GM10248 (cell line): ENCODE data around the gene SLC2A4RG.

Experiments used
- CTCF ChIA-PET: fragments of 300-600 bp; sonication (Branson Sonifier 250); formaldehyde crosslinking; extraction: SDS; loops from one replicate; lab custom pipeline; 2021; ENCODE audit warnings: antibody characterized with exemption; lab: Yijun Ruan, JAX
- POLR2A ChIA-PET: fragments of 350-650 bp; sonication (Branson Sonifier 250); formaldehyde crosslinking; extraction: SDS; loops from one replicate; lab custom pipeline; 2020; ENCODE audit warnings: antibody characterized with exemption; lab: Yijun Ruan, JAX
- DNase-seq: peaks from one replicate; pipeline ENCODE4 v3.0.0; 2012; ENCODE audit errors: extremely low spot score
- TF ChIP-seq, protein P1 (sequence below): IDR thresholded peaks from 2 replicates; pipeline ENCODE4 v1.5.1; 2012; ENCODE audit warnings: mild to moderate bottlenecking, low read depth; ENCODE audit errors: extremely low read depth, missing control alignments, control extremely low read depth

SLC2A4RG gene, protein sequence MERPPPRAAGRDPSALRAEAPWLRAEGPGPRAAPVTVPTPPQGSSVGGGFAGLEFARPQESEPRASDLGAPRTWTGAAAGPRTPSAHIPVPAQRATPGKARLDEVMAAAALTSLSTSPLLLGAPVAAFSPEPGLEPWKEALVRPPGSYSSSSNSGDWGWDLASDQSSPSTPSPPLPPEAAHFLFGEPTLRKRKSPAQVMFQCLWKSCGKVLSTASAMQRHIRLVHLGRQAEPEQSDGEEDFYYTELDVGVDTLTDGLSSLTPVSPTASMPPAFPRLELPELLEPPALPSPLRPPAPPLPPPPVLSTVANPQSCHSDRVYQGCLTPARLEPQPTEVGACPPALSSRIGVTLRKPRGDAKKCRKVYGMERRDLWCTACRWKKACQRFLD

DNA sequence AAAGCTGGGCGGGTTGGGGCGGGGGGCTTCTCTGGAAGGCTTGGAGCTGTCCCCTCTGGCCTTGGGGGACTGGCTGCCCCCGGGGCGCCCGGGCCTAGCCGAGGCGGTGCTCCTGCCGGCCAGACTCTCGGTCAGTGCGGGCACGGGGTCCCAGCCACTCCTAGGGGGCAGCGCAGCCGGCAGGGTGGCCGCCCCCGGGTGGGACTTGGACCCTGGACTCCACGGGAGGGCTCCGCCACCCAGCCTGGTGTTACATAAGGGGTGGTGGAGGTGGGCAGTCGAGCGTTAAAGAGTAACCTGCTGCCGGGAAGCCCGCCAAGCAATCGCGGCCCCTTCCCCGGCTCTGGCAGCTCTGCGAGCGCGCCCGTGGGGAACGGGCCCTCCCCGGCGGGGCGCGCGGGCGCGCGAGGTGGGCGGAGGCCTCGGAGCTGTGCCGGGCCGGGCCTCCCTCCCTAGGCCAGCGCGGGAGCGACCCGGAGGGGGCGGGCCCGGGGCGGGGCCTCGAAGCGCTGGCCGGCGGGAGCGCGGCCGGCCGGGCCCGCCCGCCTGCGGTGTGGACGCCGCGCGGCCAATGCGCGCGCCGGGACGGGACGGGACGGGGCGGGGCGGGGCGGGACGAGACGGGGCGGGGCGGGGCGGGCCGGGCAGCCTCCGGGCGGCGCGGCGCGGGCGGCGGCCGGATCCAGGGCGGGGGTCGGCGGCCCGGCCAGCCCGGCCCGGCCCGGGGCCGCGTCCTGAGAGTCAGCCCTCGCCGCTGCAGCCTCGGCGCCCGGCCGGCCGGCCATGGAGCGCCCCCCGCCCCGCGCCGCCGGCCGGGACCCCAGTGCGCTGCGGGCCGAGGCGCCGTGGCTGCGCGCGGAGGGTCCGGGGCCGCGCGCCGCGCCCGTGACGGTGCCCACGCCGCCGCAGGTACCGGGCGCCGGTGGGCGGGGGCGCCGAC is at the start of gene SLC2A4RG:
TSS of gene SLC2A4RG (plus strand) at position 647 of the 940 bp plus-strand sequence. CDS start at position 784, 137 bp downstream.
- TF ChIP-seq, protein P1, sequence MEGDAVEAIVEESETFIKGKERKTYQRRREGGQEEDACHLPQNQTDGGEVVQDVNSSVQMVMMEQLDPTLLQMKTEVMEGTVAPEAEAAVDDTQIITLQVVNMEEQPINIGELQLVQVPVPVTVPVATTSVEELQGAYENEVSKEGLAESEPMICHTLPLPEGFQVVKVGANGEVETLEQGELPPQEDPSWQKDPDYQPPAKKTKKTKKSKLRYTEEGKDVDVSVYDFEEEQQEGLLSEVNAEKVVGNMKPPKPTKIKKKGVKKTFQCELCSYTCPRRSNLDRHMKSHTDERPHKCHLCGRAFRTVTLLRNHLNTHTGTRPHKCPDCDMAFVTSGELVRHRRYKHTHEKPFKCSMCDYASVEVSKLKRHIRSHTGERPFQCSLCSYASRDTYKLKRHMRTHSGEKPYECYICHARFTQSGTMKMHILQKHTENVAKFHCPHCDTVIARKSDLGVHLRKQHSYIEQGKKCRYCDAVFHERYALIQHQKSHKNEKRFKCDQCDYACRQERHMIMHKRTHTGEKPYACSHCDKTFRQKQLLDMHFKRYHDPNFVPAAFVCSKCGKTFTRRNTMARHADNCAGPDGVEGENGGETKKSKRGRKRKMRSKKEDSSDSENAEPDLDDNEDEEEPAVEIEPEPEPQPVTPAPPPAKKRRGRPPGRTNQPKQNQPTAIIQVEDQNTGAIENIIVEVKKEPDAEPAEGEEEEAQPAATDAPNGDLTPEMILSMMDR, result no peak
- peak; percentile 97 for DNase-seq
- POLR2A ChIA-PET, result interaction anchor here (1.0 kb wide), 1 partner anchor 32 kb away, joined by 3 read pairs; the partner anchor contains the start of genes ARFRP1 and ZGPAT
- CTCF ChIA-PET, result no interaction called here

DNA sequence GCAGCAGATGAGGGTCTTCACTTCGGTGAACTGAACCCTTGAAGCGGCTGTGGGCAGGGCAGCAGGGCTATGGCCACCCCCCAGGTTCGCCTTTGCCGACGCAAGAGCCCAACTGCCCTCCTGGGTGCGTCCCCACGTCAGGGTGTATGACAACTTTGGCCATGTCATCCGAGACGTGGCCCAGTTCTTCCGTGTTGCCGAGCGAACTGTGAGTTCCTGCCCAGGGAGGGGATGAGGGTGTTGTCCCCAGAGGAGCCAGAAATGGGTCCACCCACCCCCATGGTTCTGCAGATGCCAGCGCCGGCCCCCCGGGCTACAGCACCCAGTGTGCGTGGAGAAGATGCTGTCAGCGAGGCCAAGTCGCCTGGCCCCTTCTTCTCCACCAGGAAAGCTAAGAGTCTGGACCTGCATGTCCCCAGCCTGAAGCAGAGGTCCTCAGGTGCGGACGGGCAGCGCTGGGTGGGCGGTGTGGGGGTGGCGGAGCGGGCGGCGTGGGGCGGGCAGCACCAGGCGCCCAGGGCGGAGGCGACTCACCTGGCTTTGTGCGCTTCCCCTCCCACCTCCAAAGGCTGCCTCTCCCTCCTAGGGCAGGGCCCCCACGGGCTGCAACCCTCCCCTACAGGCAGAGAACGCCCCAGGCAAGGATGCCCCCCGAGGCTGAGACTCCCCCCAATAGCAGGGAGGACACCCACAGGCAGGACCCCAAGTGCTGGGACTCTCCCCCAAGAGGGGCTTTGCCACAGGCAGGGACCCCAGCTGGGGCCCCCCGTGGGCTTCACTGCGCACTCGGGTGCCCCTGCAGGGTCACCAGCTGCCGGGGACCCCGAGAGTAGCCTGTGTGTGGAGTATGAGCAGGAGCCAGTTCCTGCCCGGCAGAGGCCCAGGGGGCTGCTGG is 49.3 kb upstream of the SLC2A4RG start:
- ChIA-PET CTCF (no interaction called here), POLR2A (no interaction called here)
- no peak for DNase-seq
- TF ChIP-seq, protein P1, result no peak

DNA sequence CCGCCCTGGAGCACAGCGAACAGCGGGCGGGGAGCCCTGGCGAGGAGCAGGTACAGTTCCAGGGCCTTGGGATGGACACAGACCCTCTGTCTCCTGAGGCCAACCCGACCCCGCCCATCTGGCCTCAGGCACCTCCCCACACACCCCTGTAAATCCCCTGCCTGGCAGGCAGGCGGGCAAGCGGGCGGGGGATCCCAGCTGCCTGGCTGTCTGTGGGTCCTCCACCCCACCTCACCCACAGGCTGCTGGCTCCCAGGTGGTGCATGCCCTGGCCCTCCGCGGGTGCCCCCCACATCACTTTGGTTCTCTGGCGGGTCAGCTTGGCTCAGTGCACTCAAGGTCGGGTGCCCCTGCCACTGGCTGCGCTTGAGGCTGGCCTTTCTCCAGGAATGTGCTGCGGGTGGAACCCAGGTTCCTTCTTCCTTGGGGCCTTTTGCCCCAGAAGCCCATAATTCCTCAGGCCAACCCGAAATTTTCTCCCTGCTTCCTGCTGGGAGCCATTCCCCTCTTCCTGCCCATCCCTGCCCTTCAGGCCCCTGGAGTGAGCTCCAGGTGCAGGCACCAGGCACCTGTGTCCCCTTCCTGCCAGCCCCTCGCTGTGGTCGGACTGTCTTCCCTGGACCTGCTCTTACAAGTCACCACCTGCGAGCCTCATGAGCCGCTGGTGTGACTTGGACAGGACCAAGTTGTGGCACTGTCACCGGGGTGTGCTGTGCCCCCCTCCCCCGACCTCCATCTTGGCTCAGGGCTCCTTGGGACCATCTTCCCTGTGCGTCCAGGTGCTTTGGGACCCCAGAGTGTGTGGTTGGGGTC is 48.5 kb upstream of the SLC2A4RG start:
- ChIA-PET CTCF (interaction anchor here (1.1 kb wide), 1 partner anchor 117 kb away, joined by 3 read pairs; the partner anchor contains the start of gene HELZ2), POLR2A (no interaction called here)
- no peak for DNase-seq
- TF ChIP-seq, protein P1, result no peak

DNA sequence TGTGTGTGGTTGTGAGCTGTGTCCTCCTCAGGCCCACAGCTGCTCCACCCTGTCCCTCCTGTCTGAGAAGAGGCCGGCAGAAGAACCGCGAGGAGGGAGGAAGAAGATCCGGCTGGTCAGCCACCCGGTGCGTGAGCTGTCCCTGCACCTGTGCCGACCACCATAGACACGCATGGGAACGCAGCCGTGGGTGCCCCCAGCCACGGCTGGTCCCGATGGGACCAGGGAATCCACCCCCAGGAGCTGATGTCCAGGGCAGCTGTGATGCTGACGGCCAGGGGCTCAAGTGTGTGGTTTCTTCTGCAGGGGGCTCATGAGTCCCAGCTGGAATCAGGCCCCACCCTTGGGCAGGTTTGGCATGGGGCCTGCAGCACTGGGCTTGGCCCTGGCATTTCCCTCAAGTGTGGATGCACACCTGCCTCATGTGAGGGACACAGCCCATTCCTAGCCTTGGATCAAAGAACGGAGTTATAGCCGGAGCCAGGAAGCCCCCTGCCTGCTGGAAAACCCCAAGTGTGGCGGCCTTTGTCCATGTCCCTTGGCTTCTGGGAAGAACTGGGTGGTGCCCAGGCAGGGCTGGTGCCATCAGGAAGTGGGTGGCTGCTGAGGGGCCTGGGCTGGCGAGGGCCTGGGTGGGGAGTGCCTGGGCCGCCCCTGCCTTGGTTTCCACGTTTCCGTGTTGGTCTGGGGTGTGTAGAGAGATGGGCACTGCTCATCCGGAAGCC is 47.7 kb upstream of the SLC2A4RG start:
- TF ChIP-seq, protein P1, result no peak
- ChIA-PET CTCF (interaction anchor here (0.9 to 1.1 kb wide), 2 partner anchors 16 to 118 kb away, joined by 3 to 4 read pairs; partner anchors contain the start of genes ARFRP1, HELZ2 and ZGPAT), POLR2A (no interaction called here)
- no peak for DNase-seq

DNA sequence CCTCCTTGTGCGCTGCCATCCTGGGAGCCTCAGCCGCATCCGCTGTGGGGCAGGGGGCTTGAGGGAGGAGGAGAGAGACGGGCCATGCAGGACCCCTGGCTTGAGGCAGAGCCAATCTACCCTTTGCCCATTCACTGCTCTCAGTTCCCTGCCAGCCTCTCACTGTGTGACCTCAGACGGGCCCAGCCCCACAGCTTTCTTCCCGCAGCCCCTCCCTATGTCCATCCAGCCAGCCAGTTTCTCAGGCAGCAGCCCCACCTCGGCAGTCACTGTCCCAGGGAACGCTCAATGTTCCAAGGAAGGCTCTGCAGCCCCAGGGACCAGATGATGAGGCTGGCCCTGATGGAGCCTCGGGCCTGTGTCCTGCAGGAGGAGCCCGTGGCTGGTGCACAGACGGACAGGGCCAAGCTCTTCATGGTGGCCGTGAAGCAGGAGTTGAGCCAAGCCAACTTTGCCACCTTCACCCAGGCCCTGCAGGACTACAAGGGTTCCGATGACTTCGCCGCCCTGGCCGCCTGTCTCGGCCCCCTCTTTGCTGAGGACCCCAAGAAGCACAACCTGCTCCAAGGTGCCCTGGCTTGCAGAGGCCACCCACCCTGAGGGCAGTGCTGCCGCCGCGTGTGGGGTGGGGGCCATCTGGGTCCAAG is 47.0 kb upstream of the SLC2A4RG start:
- ChIA-PET POLR2A (no interaction called here), CTCF (interaction anchor here (0.9 to 1.1 kb wide), 2 partner anchors 16 to 119 kb away, joined by 3 to 4 read pairs; partner anchors contain the start of genes ARFRP1, HELZ2 and ZGPAT)
- TF ChIP-seq, protein P1, result no peak
- no peak for DNase-seq
